K562 (cell line): ENCODE results near the gene USP38. TPM values are rescaled to one million over a fixed set of nuclear protein-coding genes. Genes with fewer than 3 reads are reported as not detected.

Experiments
- ATAC-seq: fragments of 200-7000 bp; cut with Tn5 transposase; 3 replicates; pipeline ENCODE4 v1.9.1; 2020; ENCODE audit warnings: moderate library complexity
- BruUV-seq: library from RNA; stranded (reverse); fragments of 400-500 nt; replicated peaks from 2 replicates; lab custom pipeline; 2021; lab: Mats Ljungman, UMichigan
- CTCF ChIA-PET: fragments of 300-600 bp; formaldehyde crosslinking; extraction: SDS; loops from one replicate; lab custom pipeline; 2021; ENCODE audit warnings: low intra/inter-chr PET ratio; lab: Yijun Ruan, JAX
- POLR2A ChIA-PET: fragments of 300-600, 350-650 bp; sonication (Branson Sonifier 250); formaldehyde crosslinking; extraction: SDS; loops from one replicate; lab custom pipeline; 2021; ENCODE audit warnings: antibody characterized with exemption, inconsistent platforms; lab: Yijun Ruan, JAX
- DNase-seq, 4 experiments: peaks; one replicate each; pipeline versions ENCODE4 v3.0.0 to v3.0.0-alpha.2; 2011 to 2018; ENCODE audit warnings: low spot score in 3 of 4, mixed read lengths in 3 of 4; ENCODE audit errors: extremely low read depth in 1 of 4
- FAIRE-seq: peaks from 2 replicates; lab custom pipeline; 2011; peaks lifted over from hg19 to GRCh38; lab: Jason Lieb, UNC
- H2AFZ ChIP-seq: 2 replicates; pipeline ENCODE4 v1.6.0; 2011; ENCODE audit warnings: low read depth, low read length, control low read depth, inconsistent platforms
- H3K27ac ChIP-seq: fragments of 200-600 bp; 3 replicates; pipeline ENCODE4 v1.8.0; 2011; ENCODE audit warnings: low read depth, mild to moderate bottlenecking, control low read depth, inconsistent platforms, low read length, moderate library complexity, mixed read lengths; ENCODE audit errors: extremely low read depth
- H3K27me3 ChIP-seq, 2 experiments: fragments of 300-600 bp in 1 of 2; 2 replicates in 1 of 2; 3 replicates in 1 of 2; pipeline versions ENCODE4 v1.6.0 to v1.8.0; 2011; ENCODE audit warnings: inconsistent platforms in 2 of 2, low read length in 2 of 2, mild to moderate bottlenecking in 1 of 2, mixed read lengths in 1 of 2, moderate library complexity in 1 of 2; ENCODE audit not compliant: control insufficient read depth in 2 of 2, insufficient read depth in 2 of 2
- H3K36me3 ChIP-seq: fragments of 300-600 bp; 3 replicates; pipeline ENCODE4 v1.8.0; 2011; ENCODE audit warnings: mild to moderate bottlenecking, low read length, inconsistent platforms; ENCODE audit not compliant: control insufficient read depth, insufficient read depth
- H3K4me1 ChIP-seq, 2 experiments: fragments of 200-600 bp in 1 of 2; replicated peaks in 1 of 2; 2 replicates in 1 of 2; 3 replicates in 1 of 2; pipeline versions ENCODE4 v1.5.1 to v1.8.0; 2011; ENCODE audit warnings: inconsistent platforms in 2 of 2, low read length in 2 of 2, mild to moderate bottlenecking in 1 of 2, mixed read lengths in 1 of 2, moderate library complexity in 1 of 2; ENCODE audit not compliant: control insufficient read depth in 2 of 2, insufficient read depth in 2 of 2
- H3K4me2 ChIP-seq: 2 replicates; pipeline ENCODE4 v1.6.1; 2011; ENCODE audit warnings: low read length, control low read depth, inconsistent platforms, mixed read lengths; ENCODE audit not compliant: insufficient read depth
- H3K4me3 ChIP-seq: fragments of 200-600 bp; sonication (generic), shearing (Covaris generic); 2 replicates; pipeline ENCODE4 v1.5.1; 2016; ENCODE audit warnings: control low read depth, inconsistent platforms
- H3K79me2 ChIP-seq: fragments of 200-600 bp; 3 replicates; pipeline ENCODE4 v1.8.0; 2011; ENCODE audit warnings: low read length, inconsistent platforms; ENCODE audit not compliant: control insufficient read depth, insufficient read depth
- H3K9ac ChIP-seq, 2 experiments: 2 replicates each; pipeline versions ENCODE4 v1.6.0 to v1.6.1; 2011; ENCODE audit warnings: low read depth in 2 of 2, low read length in 2 of 2, control low read depth in 1 of 2, inconsistent platforms in 1 of 2, mild to moderate bottlenecking in 1 of 2, mixed read lengths in 1 of 2; ENCODE audit not compliant: insufficient read depth in 1 of 2
- H3K9me1 ChIP-seq: one replicate; pipeline ENCODE4 v1.6.0; 2011; ENCODE audit warnings: inconsistent platforms, mild to moderate bottlenecking, low read length, moderate library complexity; ENCODE audit not compliant: control insufficient read depth, insufficient read depth
- H3K9me3 ChIP-seq: replicated peaks from 2 replicates; pipeline ENCODE4 v1.5.1; 2011; ENCODE audit warnings: low read depth, low read length, inconsistent platforms; ENCODE audit not compliant: control insufficient read depth, insufficient read depth
- H4K20me1 ChIP-seq: replicated peaks from 2 replicates; pipeline ENCODE4 v1.6.1; 2011; ENCODE audit warnings: low read length, inconsistent platforms, mixed read lengths; ENCODE audit not compliant: control insufficient read depth, insufficient read depth
- CHD1 ChIP-seq: fragments of 200-600 bp; sonication (generic); IDR thresholded peaks from one replicate; pipeline ENCODE4 v1.6.1; 2012; ENCODE audit warnings: mild to moderate bottlenecking, moderate library complexity, low read length, inconsistent platforms
- DNMT1 ChIP-seq: fragments of 450-650 bp; IDR thresholded peaks from 2 replicates; pipeline ENCODE4 v1.6.1; 2016; ENCODE audit warnings: antibody characterized with exemption, mild to moderate bottlenecking
- FOXA1 ChIP-seq: fragments of 450-650 bp; IDR thresholded peaks from 2 replicates; pipeline ENCODE4 v1.6.1; 2016; ENCODE audit warnings: mild to moderate bottlenecking, borderline replicate concordance
- JUND ChIP-seq, 2 experiments: IDR thresholded peaks; 2 replicates in 1 of 2; 3 replicates in 1 of 2; pipeline ENCODE4 v1.6.1; 2011; ENCODE audit warnings: borderline replicate concordance in 2 of 2, low read depth in 2 of 2, low read length in 2 of 2, improper control_type of control experiment in 1 of 2, missing biosample characterization in 1 of 2, missing genetic modification characterization in 1 of 2, missing genetic modification reagents in 1 of 2
- MAFF ChIP-seq: IDR thresholded peaks from 2 replicates; pipeline ENCODE4 v1.6.1; 2012; ENCODE audit warnings: low read length, improper control_type of control experiment
- MAFG ChIP-seq: fragments of 450-650 bp; conservative IDR thresholded peaks from 2 replicates; pipeline ENCODE4 v1.6.1; 2016; ENCODE audit warnings: missing genetic modification characterization, missing compliant biosample characterization
- MAZ ChIP-seq, 2 experiments: fragments of 450-650 bp in 1 of 2; sonication (generic) in 1 of 2; formaldehyde crosslinking; IDR thresholded peaks in 1 of 2; conservative IDR thresholded peaks in 1 of 2; 2 replicates each; pipeline versions ENCODE4 v1.4.0 to v1.5.0; 2020; ENCODE audit warnings: mild to moderate bottlenecking in 1 of 2, missing genetic modification reagents in 1 of 2
- POLR2AphosphoS2 ChIP-seq: IDR thresholded peaks from 2 replicates; pipeline ENCODE4 v1.6.1; 2012; ENCODE audit warnings: low read length, improper control_type of control experiment
- PURB ChIP-seq: sonication (generic); formaldehyde crosslinking; IDR thresholded peaks from 2 replicates; pipeline ENCODE4 v1.9.0; 2021; ENCODE audit warnings: low read depth, mild to moderate bottlenecking, missing genetic modification reagents
- ZEB2 ChIP-seq: fragments of 450-650 bp; IDR thresholded peaks from 2 replicates; pipeline ENCODE4 v1.6.1; 2016
- ZNF3 ChIP-seq: fragments of 250-450 bp; sonication (Bioruptor Pico); IDR thresholded peaks from 2 replicates; pipeline ENCODE4 v1.5.0; 2021; ENCODE audit warnings: mild to moderate bottlenecking, moderate library complexity
- ZNF507 ChIP-seq: conservative IDR thresholded peaks from 2 replicates; pipeline ENCODE4 v1.6.1; 2017; ENCODE audit warnings: missing genetic modification characterization, missing compliant biosample characterization
- WGBS: fragments of 100-300 bp; shearing (Covaris generic); methylation state at CpG from one replicate; pipeline ENCODE4 v1.1.6; 2016; ENCODE audit warnings: low coverage, mixed read lengths; ENCODE audit not compliant: insufficient coverage; ENCODE audit errors: missing lambda C conversion rate; 5-methylcytosine and 5-hydroxymethylcytosine counted together
- in situ Hi-C: fragments of 300-500 bp; cut with MboI; formaldehyde crosslinking; loops from 4 replicates; pipeline ENCODE4 v1.15.0; 2018; ENCODE audit warnings: inconsistent platforms, mixed read lengths
- intact Hi-C: fragments of 100-400 bp; cut with micrococcal nuclease; formaldehyde crosslinking; loops from 2 replicates; pipeline ENCODE4 v1.14.2; 2022
- polyA plus RNA-seq, 8 experiments: library from polyadenylated mRNA; depleted of rRNA in 4 of 8; stranded (reverse) in 5 of 8; unstranded in 3 of 8; fragments of >200 nt; fragmentation: Nextera tagmentation in 2 of 8; fragmentation: Illumina TruSeq in 1 of 8; extraction: Ambion mirVana in 2 of 8; extraction: Trizol in 1 of 8; gene quantifications; 2 replicates each; pipeline versions ENCODE4 v1.2.1 to v1.2.3, GENCODE V29; 2011 to 2014; ENCODE audit warnings: inconsistent platforms in 1 of 8, missing spikeins in 1 of 8
- total RNA-seq, 7 experiments: library from RNA; depleted of rRNA in 6 of 7; stranded (reverse); fragments of >200 nt in 6 of 7; fragmentation: Illumina TruSeq in 2 of 7; extraction: Trizol in 2 of 7; gene quantifications; 2 replicates each; pipeline versions ENCODE4 v1.2.1 to v1.2.3, GENCODE V29; 2011 to 2021; ENCODE audit warnings: low replicate concordance in 1 of 7
- TF ChIP-seq, protein P1 (sequence below): sonication (generic); formaldehyde crosslinking; IDR thresholded peaks from 2 replicates; pipeline ENCODE4 v1.8.1; 2023; ENCODE audit warnings: missing genetic modification reagents, mild to moderate bottlenecking, borderline replicate concordance
- TF ChIP-seq, protein P2 (sequence below): fragments of 200-800 bp; sonication (Bioruptor generic); IDR thresholded peaks from 2 replicates; pipeline ENCODE4 v1.6.1; 2017; ENCODE audit warnings: missing genetic modification characterization, missing compliant biosample characterization

USP38 gene
- total and polyA plus RNA-seq, 9 of the 15 experiments (the other 6 are each of a cell fraction or from before 2014, with no cell fraction given): 4.2 to 20.6 (median 11.2) TPM

- TF ChIP-seq, protein P1, sequence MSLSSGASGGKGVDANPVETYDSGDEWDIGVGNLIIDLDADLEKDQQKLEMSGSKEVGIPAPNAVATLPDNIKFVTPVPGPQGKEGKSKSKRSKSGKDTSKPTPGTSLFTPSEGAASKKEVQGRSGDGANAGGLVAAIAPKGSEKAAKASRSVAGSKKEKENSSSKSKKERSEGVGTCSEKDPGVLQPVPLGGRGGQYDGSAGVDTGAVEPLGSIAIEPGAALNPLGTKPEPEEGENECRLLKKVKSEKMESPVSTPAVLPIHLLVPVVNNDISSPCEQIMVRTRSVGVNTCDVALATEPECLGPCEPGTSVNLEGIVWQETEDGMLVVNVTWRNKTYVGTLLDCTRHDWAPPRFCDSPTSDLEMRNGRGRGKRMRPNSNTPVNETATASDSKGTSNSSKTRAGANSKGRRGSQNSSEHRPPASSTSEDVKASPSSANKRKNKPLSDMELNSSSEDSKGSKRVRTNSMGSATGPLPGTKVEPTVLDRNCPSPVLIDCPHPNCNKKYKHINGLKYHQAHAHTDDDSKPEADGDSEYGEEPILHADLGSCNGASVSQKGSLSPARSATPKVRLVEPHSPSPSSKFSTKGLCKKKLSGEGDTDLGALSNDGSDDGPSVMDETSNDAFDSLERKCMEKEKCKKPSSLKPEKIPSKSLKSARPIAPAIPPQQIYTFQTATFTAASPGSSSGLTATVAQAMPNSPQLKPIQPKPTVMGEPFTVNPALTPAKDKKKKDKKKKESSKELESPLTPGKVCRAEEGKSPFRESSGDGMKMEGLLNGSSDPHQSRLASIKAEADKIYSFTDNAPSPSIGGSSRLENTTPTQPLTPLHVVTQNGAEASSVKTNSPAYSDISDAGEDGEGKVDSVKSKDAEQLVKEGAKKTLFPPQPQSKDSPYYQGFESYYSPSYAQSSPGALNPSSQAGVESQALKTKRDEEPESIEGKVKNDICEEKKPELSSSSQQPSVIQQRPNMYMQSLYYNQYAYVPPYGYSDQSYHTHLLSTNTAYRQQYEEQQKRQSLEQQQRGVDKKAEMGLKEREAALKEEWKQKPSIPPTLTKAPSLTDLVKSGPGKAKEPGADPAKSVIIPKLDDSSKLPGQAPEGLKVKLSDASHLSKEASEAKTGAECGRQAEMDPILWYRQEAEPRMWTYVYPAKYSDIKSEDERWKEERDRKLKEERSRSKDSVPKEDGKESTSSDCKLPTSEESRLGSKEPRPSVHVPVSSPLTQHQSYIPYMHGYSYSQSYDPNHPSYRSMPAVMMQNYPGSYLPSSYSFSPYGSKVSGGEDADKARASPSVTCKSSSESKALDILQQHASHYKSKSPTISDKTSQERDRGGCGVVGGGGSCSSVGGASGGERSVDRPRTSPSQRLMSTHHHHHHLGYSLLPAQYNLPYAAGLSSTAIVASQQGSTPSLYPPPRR (CRISPR knock-in tag): no peak
- no peak for TF ChIP-seq JUND (IDR thresholded peaks at IDR 0.05; ENCODE audit: borderline replicate concordance, low read depth, low read length)
- TF ChIP-seq JUND (tag; IDR thresholded peaks at IDR 0.05; ENCODE audit: borderline replicate concordance, low read depth, low read length): no peak
- no peak for TF ChIP-seq POLR2AphosphoS2
- no peak for TF ChIP-seq FOXA1
Measured at GRCh38 chr4:143260750-143261149, 76.0 kb downstream of the USP38 start (continued).

DNA sequence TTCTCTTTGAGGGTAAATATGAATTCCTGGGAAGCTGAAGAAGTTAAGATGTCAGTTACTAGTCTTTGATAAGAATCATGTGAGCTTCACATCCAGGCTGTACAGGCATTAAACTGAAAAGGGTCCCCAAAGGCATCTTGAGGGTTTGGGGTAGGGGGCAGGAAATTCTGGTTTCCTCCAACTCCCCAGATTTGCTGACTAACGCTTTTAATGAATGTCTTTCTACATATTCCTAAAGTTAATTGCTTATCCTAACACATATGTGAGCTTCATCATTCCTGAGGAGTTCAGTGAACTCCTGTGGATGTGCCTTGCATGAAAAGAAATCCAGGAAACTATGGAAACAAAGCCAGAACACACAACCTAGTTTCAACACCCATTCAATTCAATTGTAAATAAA is 78.1 kb downstream of the USP38 start:
- Histone ChIP-seq H3K4me2 (no peak overlapping the region), H3K27ac (no peak overlapping the region), H3K4me1 (no peaks in the 10 kb centered on the region), H3K9me1 (no peaks in the 10 kb centered on the region), H3K36me3 (no peaks in the 10 kb centered on the region), H3K79me2 (no peaks in the 10 kb centered on the region), H3K27me3 (no peaks in the 10 kb centered on the region; a peak in 1 of 5 replicates), H3K4me3 (no peak overlapping the region), H3K9me3 (no peaks in the 10 kb centered on the region), H2AFZ (no peak overlapping the region), H4K20me1 (no peaks in the 10 kb centered on the region), H3K9ac (no peak overlapping the region)
- intact Hi-C loops: no loop called here
- DNase-seq: no peak
- no peak for ATAC-seq
- WGBS: 0% methylated on average over 1 of the region's 1 CpG
- in situ Hi-C loops: no loop called here
- BruUV-seq: no TSS peak
- CTCF ChIA-PET: no interaction called here
- POLR2A ChIA-PET: no interaction called here
- no peak for FAIRE-seq
- TF ChIP-seq CHD1 (no peak), MAZ (CRISPR knock-in tag; conservative IDR thresholded peaks at IDR 0.05 in 1 of 2, IDR thresholded peaks at IDR 0.05 in 1 of 2) (no peak), DNMT1 (no peak), ZNF507 (tag) (no peak), ZEB2 (no peak), PURB (no peak), MAFF (peak; percentile 73), ZNF3 (CRISPR knock-in tag) (no peak), MAFG (tag) (peak; percentile 33; the same call in 1 of the 2 replicates)
- TF ChIP-seq, protein P2, sequence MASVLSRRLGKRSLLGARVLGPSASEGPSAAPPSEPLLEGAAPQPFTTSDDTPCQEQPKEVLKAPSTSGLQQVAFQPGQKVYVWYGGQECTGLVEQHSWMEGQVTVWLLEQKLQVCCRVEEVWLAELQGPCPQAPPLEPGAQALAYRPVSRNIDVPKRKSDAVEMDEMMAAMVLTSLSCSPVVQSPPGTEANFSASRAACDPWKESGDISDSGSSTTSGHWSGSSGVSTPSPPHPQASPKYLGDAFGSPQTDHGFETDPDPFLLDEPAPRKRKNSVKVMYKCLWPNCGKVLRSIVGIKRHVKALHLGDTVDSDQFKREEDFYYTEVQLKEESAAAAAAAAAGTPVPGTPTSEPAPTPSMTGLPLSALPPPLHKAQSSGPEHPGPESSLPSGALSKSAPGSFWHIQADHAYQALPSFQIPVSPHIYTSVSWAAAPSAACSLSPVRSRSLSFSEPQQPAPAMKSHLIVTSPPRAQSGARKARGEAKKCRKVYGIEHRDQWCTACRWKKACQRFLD (CRISPR knock-in tag): no peak
